ENCODE results near the gene CDADC1.

DNA sequence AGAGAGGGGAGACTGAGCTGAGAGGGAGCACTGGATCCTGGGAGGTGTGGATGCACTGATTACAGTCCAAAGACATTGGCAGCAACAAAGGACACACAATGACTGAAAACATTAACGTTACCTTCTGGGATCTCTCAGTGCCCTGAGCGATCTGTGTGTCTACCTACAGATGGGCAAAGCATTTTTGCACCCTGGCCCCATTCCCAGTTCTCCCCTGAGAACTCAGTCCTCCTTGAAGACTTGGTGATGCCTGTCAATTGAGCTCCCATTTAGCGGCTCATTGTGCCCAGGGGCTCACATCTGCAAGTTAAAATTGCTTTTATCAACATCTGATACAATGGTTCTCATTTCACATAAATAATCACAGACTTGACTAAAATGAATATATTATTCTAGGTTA lies 62.5 kb downstream of the CDADC1 start:
- TF ChIP-seq, protein P1, sequence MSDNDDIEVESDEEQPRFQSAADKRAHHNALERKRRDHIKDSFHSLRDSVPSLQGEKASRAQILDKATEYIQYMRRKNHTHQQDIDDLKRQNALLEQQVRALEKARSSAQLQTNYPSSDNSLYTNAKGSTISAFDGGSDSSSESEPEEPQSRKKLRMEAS (IDR thresholded peaks at IDR 0.05), result no peak
- TF ChIP-seq ZNF629 (CRISPR knock-in tag; conservative IDR thresholded peaks at IDR 0.05) (no peak), IKZF1 (IDR thresholded peaks at IDR 0.05) (no peak), POLR2AphosphoS2 (IDR thresholded peaks at IDR 0.05; ENCODE audit: low read depth, low read length) (no peak), ZNF232 (CRISPR knock-in tag; IDR thresholded peaks at IDR 0.05; ENCODE audit: borderline replicate concordance) (no peak), ZNF816 (CRISPR knock-in tag; IDR thresholded peaks at IDR 0.05; ENCODE audit: borderline replicate concordance) (no peak), MZF1 (CRISPR knock-in tag; IDR thresholded peaks at IDR 0.05; ENCODE audit: borderline replicate concordance) (no peak), ZNF3 (CRISPR knock-in tag; IDR thresholded peaks at IDR 0.05) (no peak), RNF2 (conservative IDR thresholded peaks at IDR 0.05; ENCODE audit: low read depth) (no peak)
- TF ChIP-seq, protein P2, sequence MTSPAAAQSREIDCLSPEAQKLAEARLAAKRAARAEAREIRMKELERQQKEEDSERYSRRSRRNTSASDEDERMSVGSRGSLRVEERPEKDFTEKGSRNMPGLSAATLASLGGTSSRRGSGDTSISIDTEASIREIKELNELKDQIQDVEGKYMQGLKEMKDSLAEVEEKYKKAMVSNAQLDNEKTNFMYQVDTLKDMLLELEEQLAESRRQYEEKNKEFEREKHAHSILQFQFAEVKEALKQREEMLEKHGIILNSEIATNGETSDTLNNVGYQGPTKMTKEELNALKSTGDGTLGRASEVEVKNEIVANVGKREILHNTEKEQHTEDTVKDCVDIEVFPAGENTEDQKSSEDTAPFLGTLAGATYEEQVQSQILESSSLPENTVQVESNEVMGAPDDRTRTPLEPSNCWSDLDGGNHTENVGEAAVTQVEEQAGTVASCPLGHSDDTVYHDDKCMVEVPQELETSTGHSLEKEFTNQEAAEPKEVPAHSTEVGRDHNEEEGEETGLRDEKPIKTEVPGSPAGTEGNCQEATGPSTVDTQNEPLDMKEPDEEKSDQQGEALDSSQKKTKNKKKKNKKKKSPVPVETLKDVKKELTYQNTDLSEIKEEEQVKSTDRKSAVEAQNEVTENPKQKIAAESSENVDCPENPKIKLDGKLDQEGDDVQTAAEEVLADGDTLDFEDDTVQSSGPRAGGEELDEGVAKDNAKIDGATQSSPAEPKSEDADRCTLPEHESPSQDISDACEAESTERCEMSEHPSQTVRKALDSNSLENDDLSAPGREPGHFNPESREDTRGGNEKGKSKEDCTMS (CRISPR knock-in tag; conservative IDR thresholded peaks at IDR 0.05), result no peak
- TF ChIP-seq, protein P3, sequence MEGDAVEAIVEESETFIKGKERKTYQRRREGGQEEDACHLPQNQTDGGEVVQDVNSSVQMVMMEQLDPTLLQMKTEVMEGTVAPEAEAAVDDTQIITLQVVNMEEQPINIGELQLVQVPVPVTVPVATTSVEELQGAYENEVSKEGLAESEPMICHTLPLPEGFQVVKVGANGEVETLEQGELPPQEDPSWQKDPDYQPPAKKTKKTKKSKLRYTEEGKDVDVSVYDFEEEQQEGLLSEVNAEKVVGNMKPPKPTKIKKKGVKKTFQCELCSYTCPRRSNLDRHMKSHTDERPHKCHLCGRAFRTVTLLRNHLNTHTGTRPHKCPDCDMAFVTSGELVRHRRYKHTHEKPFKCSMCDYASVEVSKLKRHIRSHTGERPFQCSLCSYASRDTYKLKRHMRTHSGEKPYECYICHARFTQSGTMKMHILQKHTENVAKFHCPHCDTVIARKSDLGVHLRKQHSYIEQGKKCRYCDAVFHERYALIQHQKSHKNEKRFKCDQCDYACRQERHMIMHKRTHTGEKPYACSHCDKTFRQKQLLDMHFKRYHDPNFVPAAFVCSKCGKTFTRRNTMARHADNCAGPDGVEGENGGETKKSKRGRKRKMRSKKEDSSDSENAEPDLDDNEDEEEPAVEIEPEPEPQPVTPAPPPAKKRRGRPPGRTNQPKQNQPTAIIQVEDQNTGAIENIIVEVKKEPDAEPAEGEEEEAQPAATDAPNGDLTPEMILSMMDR (CRISPR knock-in tag; IDR thresholded peaks at IDR 0.05), result no peak
- TF ChIP-seq, protein P4, sequence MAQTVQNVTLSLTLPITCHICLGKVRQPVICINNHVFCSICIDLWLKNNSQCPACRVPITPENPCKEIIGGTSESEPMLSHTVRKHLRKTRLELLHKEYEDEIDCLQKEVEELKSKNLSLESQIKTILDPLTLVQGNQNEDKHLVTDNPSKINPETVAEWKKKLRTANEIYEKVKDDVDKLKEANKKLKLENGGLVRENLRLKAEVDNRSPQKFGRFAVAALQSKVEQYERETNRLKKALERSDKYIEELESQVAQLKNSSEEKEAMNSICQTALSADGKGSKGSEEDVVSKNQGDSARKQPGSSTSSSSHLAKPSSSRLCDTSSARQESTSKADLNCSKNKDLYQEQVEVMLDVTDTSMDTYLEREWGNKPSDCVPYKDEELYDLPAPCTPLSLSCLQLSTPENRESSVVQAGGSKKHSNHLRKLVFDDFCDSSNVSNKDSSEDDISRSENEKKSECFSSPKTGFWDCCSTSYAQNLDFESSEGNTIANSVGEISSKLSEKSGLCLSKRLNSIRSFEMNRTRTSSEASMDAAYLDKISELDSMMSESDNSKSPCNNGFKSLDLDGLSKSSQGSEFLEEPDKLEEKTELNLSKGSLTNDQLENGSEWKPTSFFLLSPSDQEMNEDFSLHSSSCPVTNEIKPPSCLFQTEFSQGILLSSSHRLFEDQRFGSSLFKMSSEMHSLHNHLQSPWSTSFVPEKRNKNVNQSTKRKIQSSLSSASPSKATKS (CRISPR knock-in tag; IDR thresholded peaks at IDR 0.05), result no peak

Data from HepG2 (cell line).